DOHH2 (cell line): Measurements from ENCODE around the gene STEAP3.

Source experiments
- H3F3A ChIP-seq: fragments of 200-600 bp; sonication (generic), shearing (Covaris generic); 2 replicates; pipeline ENCODE4 v1.6.0; 2016; ENCODE audit warnings: antibody characterized with exemption, mild to moderate bottlenecking; ENCODE audit not compliant: control insufficient read depth, insufficient read depth
- H3K27ac ChIP-seq: fragments of 200-600 bp; sonication (generic); 2 replicates; pipeline ENCODE4 v1.5.1; 2014; ENCODE audit warnings: low read depth, mild to moderate bottlenecking, low read length, moderate library complexity
- H3K27me3 ChIP-seq: fragments of 200-600 bp; sonication (generic); 2 replicates; pipeline ENCODE4 v1.6.1; 2014; ENCODE audit warnings: mild to moderate bottlenecking, low read length, mixed read lengths; ENCODE audit not compliant: control insufficient read depth
- H3K36me3 ChIP-seq: fragments of 200-600 bp; sonication (generic); 2 replicates; pipeline ENCODE4 v1.6.1; 2014; ENCODE audit warnings: mild to moderate bottlenecking, low read length, moderate library complexity, mixed read lengths; ENCODE audit not compliant: control insufficient read depth
- H3K4me1 ChIP-seq: fragments of 200-600 bp; sonication (generic); 2 replicates; pipeline ENCODE4 v1.6.1; 2014; ENCODE audit warnings: mild to moderate bottlenecking, low read length, mixed read lengths; ENCODE audit not compliant: control insufficient read depth
- H3K4me2 ChIP-seq: fragments of 200-600 bp; sonication (generic); 2 replicates; pipeline ENCODE4 v1.6.0; 2014; ENCODE audit warnings: mild to moderate bottlenecking, low read length, moderate library complexity
- H3K4me3 ChIP-seq: fragments of 200-600 bp; sonication (generic); 2 replicates; pipeline ENCODE4 v1.5.1; 2014; ENCODE audit warnings: mild to moderate bottlenecking, low read length, mixed read lengths
- H3K79me2 ChIP-seq: fragments of 200-600 bp; sonication (generic); 2 replicates; pipeline ENCODE4 v1.6.1; 2014; ENCODE audit warnings: mild to moderate bottlenecking, low read length, mixed read lengths; ENCODE audit not compliant: control insufficient read depth
- H3K9me2 ChIP-seq: fragments of 200-600 bp; sonication (generic); replicated peaks from 2 replicates; pipeline ENCODE4 v1.6.1; 2014; ENCODE audit warnings: mild to moderate bottlenecking, low read length, mixed read lengths; ENCODE audit not compliant: control insufficient read depth
- H3K9me3 ChIP-seq: fragments of 200-600 bp; sonication (generic); 2 replicates; pipeline ENCODE4 v1.6.1; 2014; ENCODE audit warnings: antibody characterized with exemption, low read length, mixed read lengths; ENCODE audit not compliant: control insufficient read depth, insufficient read depth
- H4K20me1 ChIP-seq: fragments of 200-600 bp; sonication (generic); 2 replicates; pipeline ENCODE4 v1.6.0; 2014; ENCODE audit warnings: low read depth, mild to moderate bottlenecking, antibody characterized with exemption, low read length, moderate library complexity; ENCODE audit not compliant: control insufficient read depth, insufficient read depth
- EZH2phosphoT487 ChIP-seq: fragments of 200-600 bp; sonication (generic); IDR thresholded peaks from 2 replicates; pipeline ENCODE4 v1.6.1; 2017; ENCODE audit warnings: borderline replicate concordance, mild to moderate bottlenecking, antibody characterized with exemption, low read length, moderate library complexity, mixed read lengths
- TF ChIP-seq, protein P1 (sequence below): fragments of 200-600 bp; sonication (generic); IDR thresholded peaks from one replicate; pipeline ENCODE4 v1.5.1; 2014; ENCODE audit warnings: antibody characterized with exemption, mild to moderate bottlenecking, low read depth, low read length; ENCODE audit not compliant: poor library complexity, severe bottlenecking

The STEAP3 gene

DNA sequence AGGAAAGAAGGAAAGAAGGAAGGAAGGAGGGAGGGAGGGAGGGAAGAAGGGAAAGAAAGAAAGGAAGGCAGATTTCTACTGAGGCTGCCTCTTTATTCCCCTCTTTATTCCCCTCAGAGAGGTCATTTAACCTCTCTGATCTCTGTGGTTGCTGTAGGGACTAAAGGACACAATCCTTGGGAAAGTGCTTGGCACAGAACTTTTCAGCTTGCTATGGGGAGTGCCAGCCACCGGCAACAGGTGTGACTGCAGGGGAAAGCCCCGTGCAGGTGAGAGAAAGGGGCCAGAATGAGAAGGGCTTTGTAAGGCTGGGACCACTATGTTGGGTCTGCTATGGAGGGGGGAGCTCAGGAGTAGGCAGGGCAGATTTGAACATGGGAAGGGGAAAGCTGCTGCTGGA is 27.7 kb upstream of the STEAP3 start:
- Histone ChIP-seq H3K79me2 (no peaks in the 10 kb centered on the region), H3K4me1 (no peaks in the 10 kb centered on the region), H3K9me2 (no peaks in the 10 kb centered on the region), H3K27ac (no peak overlapping the region), H3K36me3 (no peaks in the 10 kb centered on the region), H3F3A (no peaks in the 10 kb centered on the region), H3K27me3 (0 out of 2 replicates have a peak, but pooled peaks cover 3% of the 10 kb centered on the region), H4K20me1 (no peaks in the 10 kb centered on the region), H3K4me2 (no peak overlapping the region), H3K9me3 (no peaks in the 10 kb centered on the region), H3K4me3 (no peak overlapping the region)
- no peak for TF ChIP-seq EZH2phosphoT487
- TF ChIP-seq, protein P1, sequence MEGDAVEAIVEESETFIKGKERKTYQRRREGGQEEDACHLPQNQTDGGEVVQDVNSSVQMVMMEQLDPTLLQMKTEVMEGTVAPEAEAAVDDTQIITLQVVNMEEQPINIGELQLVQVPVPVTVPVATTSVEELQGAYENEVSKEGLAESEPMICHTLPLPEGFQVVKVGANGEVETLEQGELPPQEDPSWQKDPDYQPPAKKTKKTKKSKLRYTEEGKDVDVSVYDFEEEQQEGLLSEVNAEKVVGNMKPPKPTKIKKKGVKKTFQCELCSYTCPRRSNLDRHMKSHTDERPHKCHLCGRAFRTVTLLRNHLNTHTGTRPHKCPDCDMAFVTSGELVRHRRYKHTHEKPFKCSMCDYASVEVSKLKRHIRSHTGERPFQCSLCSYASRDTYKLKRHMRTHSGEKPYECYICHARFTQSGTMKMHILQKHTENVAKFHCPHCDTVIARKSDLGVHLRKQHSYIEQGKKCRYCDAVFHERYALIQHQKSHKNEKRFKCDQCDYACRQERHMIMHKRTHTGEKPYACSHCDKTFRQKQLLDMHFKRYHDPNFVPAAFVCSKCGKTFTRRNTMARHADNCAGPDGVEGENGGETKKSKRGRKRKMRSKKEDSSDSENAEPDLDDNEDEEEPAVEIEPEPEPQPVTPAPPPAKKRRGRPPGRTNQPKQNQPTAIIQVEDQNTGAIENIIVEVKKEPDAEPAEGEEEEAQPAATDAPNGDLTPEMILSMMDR, result no peak

DNA sequence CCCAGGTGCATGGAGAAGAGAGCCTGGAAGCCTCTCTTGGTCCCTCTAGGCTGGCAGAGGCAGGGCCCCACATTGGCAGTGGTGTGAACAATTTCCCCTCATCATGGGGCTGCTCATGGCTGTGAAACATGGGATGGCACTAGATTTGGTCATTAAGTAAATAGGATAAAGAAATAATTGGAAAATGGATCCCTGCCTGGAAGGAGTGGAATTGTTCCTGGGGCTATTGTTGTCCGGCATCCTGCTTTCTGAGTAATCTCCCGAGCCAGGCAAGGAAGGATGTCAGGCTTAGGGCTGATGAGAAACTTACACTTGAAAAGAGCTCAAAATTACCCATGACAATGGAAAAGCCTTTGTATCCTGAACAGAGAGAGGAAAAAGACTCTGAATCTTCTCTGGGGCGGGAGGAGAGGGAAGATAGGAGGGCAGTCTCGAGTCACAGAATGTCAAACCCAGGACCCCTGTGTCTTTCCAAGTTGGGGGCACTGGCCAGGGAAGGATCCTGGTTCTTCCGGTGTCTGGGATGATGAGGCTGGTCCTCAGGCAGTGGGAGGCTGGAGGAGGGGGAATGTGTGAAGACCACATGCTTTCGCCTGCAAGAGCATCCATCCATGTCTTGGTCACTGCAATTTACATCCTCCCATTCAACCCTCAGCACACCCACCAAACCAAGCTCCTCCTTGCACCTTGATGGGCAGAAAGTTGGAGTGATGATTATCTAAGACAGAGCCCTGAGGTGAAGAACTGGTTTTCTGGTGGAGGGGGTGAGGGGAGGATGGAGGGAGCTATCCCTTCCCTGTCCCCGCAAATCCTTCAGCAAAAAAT is 27.1 kb upstream of the STEAP3 start:
- Histone ChIP-seq H3K9me3 (no peaks in the 10 kb centered on the region), H3K27ac (no peak overlapping the region), H3K4me3 (no peak overlapping the region), H3K4me1 (no peaks in the 10 kb centered on the region), H3K79me2 (no peaks in the 10 kb centered on the region), H3K4me2 (no peak overlapping the region), H3K36me3 (no peaks in the 10 kb centered on the region), H3F3A (no peaks in the 10 kb centered on the region), H4K20me1 (no peaks in the 10 kb centered on the region), H3K9me2 (no peaks in the 10 kb centered on the region), H3K27me3 (0 out of 2 replicates have a peak, but pooled peaks cover 3% of the 10 kb centered on the region)
- TF ChIP-seq, protein P1, result no peak
- TF ChIP-seq EZH2phosphoT487, result no peak

DNA sequence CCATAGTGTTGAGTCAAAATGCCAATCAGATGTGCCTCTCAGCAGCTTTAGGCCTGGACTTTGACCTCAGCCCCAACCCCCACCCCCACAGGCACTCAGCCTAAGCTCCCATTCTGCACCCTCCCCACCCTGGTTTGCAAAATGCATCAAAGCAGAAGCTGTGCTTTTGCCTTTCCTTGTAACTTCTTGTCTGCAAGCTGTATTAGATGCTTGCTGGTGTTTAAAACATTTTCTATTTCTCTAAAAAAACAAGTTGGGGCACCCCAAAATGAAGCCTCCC is 26.6 kb upstream of the STEAP3 start:
- H3K4me3 ChIP-seq, result no peak overlapping the region
- no peaks in the 10 kb centered on the region for H3K9me2 ChIP-seq
- no peaks in the 10 kb centered on the region for H3F3A ChIP-seq
- H3K9me3 ChIP-seq, result no peaks in the 10 kb centered on the region
- no peaks in the 10 kb centered on the region for H3K4me1 ChIP-seq
- TF ChIP-seq, protein P1, result no peak
- TF ChIP-seq EZH2phosphoT487, result no peak
- H3K36me3 ChIP-seq, result no peaks in the 10 kb centered on the region
- H4K20me1 ChIP-seq, result no peaks in the 10 kb centered on the region
- H3K27ac ChIP-seq, result no peak overlapping the region
- no peak overlapping the region for H3K4me2 ChIP-seq
- no peaks in the 10 kb centered on the region for H3K79me2 ChIP-seq
- 0 out of 2 replicates have a peak, but pooled peaks cover 3% of the 10 kb centered on the region for H3K27me3 ChIP-seq
